Measurements from ENCODE around the gene ZFAND2B. TPM values are rescaled to one million over a fixed set of nuclear protein-coding genes. Genes with fewer than 3 reads are reported as not detected.

The ZFAND2B gene
- total RNA-seq, 1 experiment from 2014 or later: 16.4 TPM

DNA sequence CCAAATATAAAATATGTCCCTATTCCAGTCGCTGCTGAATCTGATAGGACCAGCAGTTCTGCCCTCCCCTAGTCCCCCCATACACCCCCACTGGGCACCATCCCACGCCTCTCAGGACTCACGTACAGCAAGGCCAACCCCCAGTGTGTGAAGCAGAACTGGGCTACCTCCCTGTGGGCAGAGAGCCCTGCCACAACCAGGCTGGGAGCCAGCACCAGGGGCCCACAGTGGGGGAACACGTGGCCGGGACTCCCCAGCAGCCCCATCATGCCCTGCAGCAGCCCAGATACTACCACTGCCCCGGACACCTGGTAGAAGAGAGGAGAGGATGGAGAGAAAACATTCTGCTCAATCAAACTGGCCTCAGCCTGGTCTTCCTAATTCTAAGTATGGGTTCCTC is 38.1 kb upstream of the ZFAND2B start:
- H3K9me3 Mint-ChIP-seq: no peaks in the 10 kb centered on the region; a peak in 1 of 5 replicates
- H2BK120ac ChIP-seq (ENCODE audit: low read depth, low read length, poor library complexity, severe bottlenecking): no peak overlapping the region
- H3K9ac ChIP-seq (ENCODE audit: extremely low read depth, insufficient read length, low read length): no peak overlapping the region
- DNase-seq: no peak
- H3K4me1 ChIP-seq (ENCODE audit: insufficient read depth, low read length): no peaks in the 10 kb centered on the region
- TF ChIP-seq, protein P1, sequence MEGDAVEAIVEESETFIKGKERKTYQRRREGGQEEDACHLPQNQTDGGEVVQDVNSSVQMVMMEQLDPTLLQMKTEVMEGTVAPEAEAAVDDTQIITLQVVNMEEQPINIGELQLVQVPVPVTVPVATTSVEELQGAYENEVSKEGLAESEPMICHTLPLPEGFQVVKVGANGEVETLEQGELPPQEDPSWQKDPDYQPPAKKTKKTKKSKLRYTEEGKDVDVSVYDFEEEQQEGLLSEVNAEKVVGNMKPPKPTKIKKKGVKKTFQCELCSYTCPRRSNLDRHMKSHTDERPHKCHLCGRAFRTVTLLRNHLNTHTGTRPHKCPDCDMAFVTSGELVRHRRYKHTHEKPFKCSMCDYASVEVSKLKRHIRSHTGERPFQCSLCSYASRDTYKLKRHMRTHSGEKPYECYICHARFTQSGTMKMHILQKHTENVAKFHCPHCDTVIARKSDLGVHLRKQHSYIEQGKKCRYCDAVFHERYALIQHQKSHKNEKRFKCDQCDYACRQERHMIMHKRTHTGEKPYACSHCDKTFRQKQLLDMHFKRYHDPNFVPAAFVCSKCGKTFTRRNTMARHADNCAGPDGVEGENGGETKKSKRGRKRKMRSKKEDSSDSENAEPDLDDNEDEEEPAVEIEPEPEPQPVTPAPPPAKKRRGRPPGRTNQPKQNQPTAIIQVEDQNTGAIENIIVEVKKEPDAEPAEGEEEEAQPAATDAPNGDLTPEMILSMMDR (conservative IDR thresholded peaks at IDR 0.05): no peak
- no peak overlapping the region for H4K8ac ChIP-seq (replicated peaks; ENCODE audit: insufficient read length, low read depth, low read length)
- H2BK20ac ChIP-seq (ENCODE audit: low read depth, low read length, poor library complexity, severe bottlenecking): no peak overlapping the region
- H3K9me3 ChIP-seq (ENCODE audit: control insufficient read depth, low read depth, low read length): no peaks in the 10 kb centered on the region
- H3K4me2 ChIP-seq (ENCODE audit: insufficient read depth, insufficient read length, low read length): no peak overlapping the region
- H3K27me3 ChIP-seq (ENCODE audit: insufficient read depth, low read length): no peaks in the 10 kb centered on the region
- H2BK5ac ChIP-seq (ENCODE audit: insufficient read length, low read length): no peak overlapping the region
- no peak overlapping the region for H2BK12ac ChIP-seq (ENCODE audit: insufficient read length, low read depth, low read length)
- no peak overlapping the region for H3K56ac ChIP-seq (ENCODE audit: insufficient read length, low read depth, low read length)
- no peak overlapping the region for H2AFZ ChIP-seq (ENCODE audit: low read length)
- H3K18ac ChIP-seq (ENCODE audit: insufficient read length, low read depth, low read length): no peak overlapping the region
- peaks cover 2% of the 10 kb centered on the region for H3K23me2 ChIP-seq (ENCODE audit: insufficient read length, low read depth, low read length, poor library complexity, severe bottlenecking)
- no peak overlapping the region for H4K91ac ChIP-seq (ENCODE audit: insufficient read length, low read depth, low read length)
- H2AK5ac ChIP-seq (ENCODE audit: insufficient read length, low read length): no peak overlapping the region
- no peak overlapping the region for H3T11ph ChIP-seq (ENCODE audit: low read length)
- no peaks in the 10 kb centered on the region for H3K79me2 ChIP-seq (ENCODE audit: insufficient read depth, low read length)
- H2BK15ac ChIP-seq (ENCODE audit: low read depth, low read length): no peak overlapping the region
- H3K36me3 Mint-ChIP-seq (ENCODE audit: insufficient read depth in 1 of 3, low read depth in 3 of 3): peaks cover 6 to 14% (median 9%) of the 10 kb centered on the region in 3 experiments; a peak in 5 of 7 replicates
- no peak overlapping the region for H3K4me3 Mint-ChIP-seq
- H3K27me3 Mint-ChIP-seq (ENCODE audit: low read depth): peaks cover 5% of the 10 kb centered on the region
- H3K79me1 ChIP-seq (ENCODE audit: insufficient read depth, low read depth, low read length, poor library complexity, severe bottlenecking): no peaks in the 10 kb centered on the region
- no peak overlapping the region for H3K4ac ChIP-seq (ENCODE audit: low read depth, low read length)
- peaks cover 0 to 4% of the 10 kb centered on the region in 2 experiments; a peak in 1 of 4 replicates for H3K4me1 Mint-ChIP-seq
- no peak overlapping the region for H3K14ac ChIP-seq (ENCODE audit: insufficient read depth, low read length)
- no peak overlapping the region for H4K5ac ChIP-seq (ENCODE audit: insufficient read length, low read depth, low read length)
- H3K27ac Mint-ChIP-seq: no peak overlapping the region
- no peak overlapping the region for H3K23ac ChIP-seq (ENCODE audit: insufficient read length, low read depth, low read length)
- no peak overlapping the region for H3K27ac ChIP-seq (ENCODE audit: insufficient read length, low read depth, low read length)
- H4K20me1 ChIP-seq (ENCODE audit: control insufficient read depth, insufficient read depth, insufficient read length): no peaks in the 10 kb centered on the region
- WGBS (ENCODE audit: extremely low coverage, insufficient read length, low lambda C conversion rate): no CpG with 5 or more reads among the region's 6 CpGs
